Endothelial cell (in vitro differentiated cells): ENCODE measurements around the gene CHD1L. TPM values are rescaled to one million over a fixed set of nuclear protein-coding genes. Genes with fewer than 3 reads are reported as not detected.

ENCODE experiments used
- DNase-seq: peaks from one replicate; pipeline ENCODE4 v3.0.0; 2021; ENCODE audit warnings: low spot score
- H3K27ac Mint-ChIP-seq: one replicate; pipeline ENCODE4 v1.8.0; 2021; ENCODE audit warnings: mixed read lengths, inconsistent platforms; ENCODE audit not compliant: unreplicated experiment
- H3K27me3 Mint-ChIP-seq: one replicate; pipeline ENCODE4 v1.8.0; 2021; ENCODE audit warnings: mild to moderate bottlenecking, moderate library complexity, mixed read lengths, inconsistent platforms; ENCODE audit not compliant: unreplicated experiment
- H3K36me3 Mint-ChIP-seq: one replicate; pipeline ENCODE4 v1.8.0; 2021; ENCODE audit warnings: mild to moderate bottlenecking, low read depth, mixed read lengths, inconsistent platforms; ENCODE audit not compliant: unreplicated experiment
- H3K4me1 Mint-ChIP-seq: one replicate; pipeline ENCODE4 v1.8.0; 2021; ENCODE audit warnings: mild to moderate bottlenecking, mixed read lengths, inconsistent platforms; ENCODE audit not compliant: unreplicated experiment
- H3K4me3 Mint-ChIP-seq: one replicate; pipeline ENCODE4 v1.8.0; 2021; ENCODE audit warnings: mild to moderate bottlenecking, mixed read lengths, inconsistent platforms; ENCODE audit not compliant: unreplicated experiment
- H3K9me3 Mint-ChIP-seq: one replicate; pipeline ENCODE4 v1.8.0; 2021; ENCODE audit warnings: mixed read lengths, inconsistent platforms; ENCODE audit not compliant: unreplicated experiment
- total RNA-seq: library from RNA; stranded (reverse); fragmentation: NEBNext Ultra II Directional; extraction: Animal tissue kit (Norgen Biotek cat#: 25700); gene quantifications from one replicate; pipeline ENCODE4 v1.2.1, GENCODE V29; 2021; ENCODE audit not compliant: unreplicated experiment
- TF ChIP-seq, protein P1 (sequence below): fragments of 200-600 bp; sonication (generic); IDR thresholded peaks from one replicate; pipeline ENCODE4 v1.5.0; 2021; ENCODE audit warnings: antibody characterized with exemption; ENCODE audit not compliant: unreplicated experiment

CHD1L gene
- total RNA-seq, 1 donor from 2014 or later: 88.2 TPM

- no peak for DNase-seq
- Mint-ChIP-seq H3K4me3 (no peak overlapping the region), H3K36me3 (peaks cover 27% of the 10 kb centered on the region), H3K9me3 (no peaks in the 10 kb centered on the region), H3K27ac (no peak overlapping the region), H3K27me3 (no peaks in the 10 kb centered on the region), H3K4me1 (peaks cover 37% of the 10 kb centered on the region)
- TF ChIP-seq, protein P1, sequence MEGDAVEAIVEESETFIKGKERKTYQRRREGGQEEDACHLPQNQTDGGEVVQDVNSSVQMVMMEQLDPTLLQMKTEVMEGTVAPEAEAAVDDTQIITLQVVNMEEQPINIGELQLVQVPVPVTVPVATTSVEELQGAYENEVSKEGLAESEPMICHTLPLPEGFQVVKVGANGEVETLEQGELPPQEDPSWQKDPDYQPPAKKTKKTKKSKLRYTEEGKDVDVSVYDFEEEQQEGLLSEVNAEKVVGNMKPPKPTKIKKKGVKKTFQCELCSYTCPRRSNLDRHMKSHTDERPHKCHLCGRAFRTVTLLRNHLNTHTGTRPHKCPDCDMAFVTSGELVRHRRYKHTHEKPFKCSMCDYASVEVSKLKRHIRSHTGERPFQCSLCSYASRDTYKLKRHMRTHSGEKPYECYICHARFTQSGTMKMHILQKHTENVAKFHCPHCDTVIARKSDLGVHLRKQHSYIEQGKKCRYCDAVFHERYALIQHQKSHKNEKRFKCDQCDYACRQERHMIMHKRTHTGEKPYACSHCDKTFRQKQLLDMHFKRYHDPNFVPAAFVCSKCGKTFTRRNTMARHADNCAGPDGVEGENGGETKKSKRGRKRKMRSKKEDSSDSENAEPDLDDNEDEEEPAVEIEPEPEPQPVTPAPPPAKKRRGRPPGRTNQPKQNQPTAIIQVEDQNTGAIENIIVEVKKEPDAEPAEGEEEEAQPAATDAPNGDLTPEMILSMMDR: no peak
These were observed 10.1 kb downstream of the CHD1L start for GRCh38 chr1:147252540-147252939.

DNA sequence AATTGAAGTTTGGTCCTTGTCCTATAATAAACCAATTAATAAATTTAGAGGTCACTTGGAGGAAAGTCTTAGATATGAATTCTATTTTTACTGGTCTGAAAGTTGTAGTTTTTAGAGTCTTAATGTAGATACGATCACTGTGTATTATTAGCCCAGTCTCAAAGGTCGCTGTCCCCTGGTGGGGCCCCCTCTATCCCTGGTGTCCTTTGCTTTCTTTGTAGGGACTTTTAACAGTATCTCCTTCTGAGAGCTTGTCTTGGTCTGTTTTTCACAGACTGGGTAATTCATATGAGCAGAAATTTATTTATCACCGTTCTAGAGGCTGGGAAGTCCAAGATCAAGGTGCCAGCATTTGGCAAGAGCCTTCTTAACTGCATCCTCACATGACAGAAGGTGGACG lies 18.5 kb downstream of the CHD1L start:
- Mint-ChIP-seq H3K9me3 (no peaks in the 10 kb centered on the region), H3K27ac (no peak overlapping the region), H3K4me1 (peaks cover 9% of the 10 kb centered on the region), H3K27me3 (no peaks in the 10 kb centered on the region), H3K36me3 (peaks cover 27% of the 10 kb centered on the region), H3K4me3 (no peak overlapping the region)
- TF ChIP-seq, protein P1: no peak
- no peak for DNase-seq

DNA sequence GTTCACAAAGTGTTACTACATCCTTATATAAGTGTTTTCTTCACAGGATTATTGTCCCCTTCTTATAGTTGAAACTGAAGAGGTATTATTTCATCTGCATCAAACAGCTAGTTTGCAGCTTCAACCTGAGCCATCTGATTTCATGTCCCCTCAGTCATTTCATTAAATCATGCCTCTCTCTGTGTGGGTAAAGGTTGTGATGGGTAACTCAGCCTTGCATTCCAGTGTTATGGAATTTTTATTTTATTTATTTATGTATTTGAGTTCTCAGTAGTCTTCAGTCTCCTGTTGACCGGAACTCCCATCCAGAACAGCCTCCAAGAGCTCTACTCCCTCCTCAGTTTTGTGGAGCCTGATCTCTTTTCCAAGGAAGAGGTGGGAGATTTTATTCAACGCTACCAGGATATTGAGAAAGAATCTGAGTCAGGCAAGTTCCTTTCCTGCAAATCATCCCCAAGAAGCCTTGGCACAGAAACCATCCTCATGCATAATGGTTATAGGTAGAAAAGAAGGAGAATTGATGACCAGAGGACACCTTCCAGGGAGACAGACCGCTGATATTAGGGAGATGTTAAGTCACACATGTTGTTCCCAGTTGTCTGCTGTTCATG lies 21.8 kb downstream of the CHD1L start:
- Mint-ChIP-seq H3K36me3 (peaks cover 28% of the 10 kb centered on the region), H3K27me3 (no peaks in the 10 kb centered on the region), H3K4me3 (no peak overlapping the region)

GRCh38 chr1:147266381-147266780 lies 23.9 kb downstream of the CHD1L start:
- DNase-seq: no peak
- H3K27ac Mint-ChIP-seq: no peak overlapping the region
- H3K9me3 Mint-ChIP-seq: no peaks in the 10 kb centered on the region
- H3K4me1 Mint-ChIP-seq: no peaks in the 10 kb centered on the region
- no peaks in the 10 kb centered on the region for H3K27me3 Mint-ChIP-seq
- H3K36me3 Mint-ChIP-seq: peaks cover 22% of the 10 kb centered on the region
- TF ChIP-seq, protein P1: no peak
- no peak overlapping the region for H3K4me3 Mint-ChIP-seq

More for the DNA sequence above, 21.8 kb downstream of the CHD1L start:
- no peak for DNase-seq
- H3K4me1 Mint-ChIP-seq: peaks cover 1% of the 10 kb centered on the region
- no peaks in the 10 kb centered on the region for H3K9me3 Mint-ChIP-seq
- TF ChIP-seq, protein P1: no peak
- H3K27ac Mint-ChIP-seq: no peak overlapping the region

DNA sequence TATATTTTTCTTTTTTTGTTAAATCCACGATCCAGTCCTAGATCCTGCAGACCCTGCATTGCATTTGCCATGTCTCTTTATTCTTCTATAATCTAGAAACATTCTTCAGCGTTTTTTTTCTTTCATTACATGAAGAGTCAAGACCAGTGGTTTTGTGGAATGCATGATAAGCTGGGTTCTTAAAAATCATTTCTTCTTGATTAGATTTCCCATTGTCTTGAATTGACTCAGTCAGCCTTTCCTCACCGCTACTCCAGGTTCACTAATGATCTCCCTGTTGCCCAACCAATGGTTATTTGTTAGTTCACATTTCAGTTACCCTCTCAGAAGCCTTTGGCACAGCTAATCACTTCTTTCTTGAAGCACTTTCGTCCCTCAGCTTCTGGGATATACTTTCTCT lies 25.2 kb downstream of the CHD1L start:
- no peaks in the 10 kb centered on the region for H3K9me3 Mint-ChIP-seq
- TF ChIP-seq, protein P1: no peak
- no peak overlapping the region for H3K4me3 Mint-ChIP-seq
- no peak overlapping the region for H3K27ac Mint-ChIP-seq
- no peaks in the 10 kb centered on the region for H3K4me1 Mint-ChIP-seq
- peaks cover 2% of the 10 kb centered on the region for H3K27me3 Mint-ChIP-seq
- DNase-seq: no peak
- peaks cover 19% of the 10 kb centered on the region for H3K36me3 Mint-ChIP-seq
